Measurements from ENCODE around the gene CABLES1. TPM values are rescaled to one million over a fixed set of nuclear protein-coding genes. Genes with fewer than 3 reads are reported as not detected.
"Not testable (repeated sequence)": the region's sequence is repeated elsewhere in the genome, so short reads cannot be mapped to it uniquely, and the experiment has no call there.

The CABLES1 gene, protein sequence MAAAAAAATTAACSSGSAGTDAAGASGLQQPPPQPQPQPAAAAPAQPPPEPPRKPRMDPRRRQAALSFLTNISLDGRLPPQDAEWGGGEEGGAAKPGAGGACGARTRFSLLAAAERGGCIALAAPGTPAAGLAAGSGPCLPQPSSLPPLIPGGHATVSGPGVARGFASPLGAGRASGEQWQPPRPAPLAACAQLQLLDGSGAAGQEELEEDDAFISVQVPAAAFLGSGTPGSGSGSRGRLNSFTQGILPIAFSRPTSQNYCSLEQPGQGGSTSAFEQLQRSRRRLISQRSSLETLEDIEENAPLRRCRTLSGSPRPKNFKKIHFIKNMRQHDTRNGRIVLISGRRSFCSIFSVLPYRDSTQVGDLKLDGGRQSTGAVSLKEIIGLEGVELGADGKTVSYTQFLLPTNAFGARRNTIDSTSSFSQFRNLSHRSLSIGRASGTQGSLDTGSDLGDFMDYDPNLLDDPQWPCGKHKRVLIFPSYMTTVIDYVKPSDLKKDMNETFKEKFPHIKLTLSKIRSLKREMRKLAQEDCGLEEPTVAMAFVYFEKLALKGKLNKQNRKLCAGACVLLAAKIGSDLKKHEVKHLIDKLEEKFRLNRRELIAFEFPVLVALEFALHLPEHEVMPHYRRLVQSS
- 10 to 100 TPM in 5 of 6 experiments, 1 to 10 TPM in 1; 7.4 to 21.5 (median 11.3) TPM for total RNA-seq
- long read RNA-seq: 0 reads

DNA sequence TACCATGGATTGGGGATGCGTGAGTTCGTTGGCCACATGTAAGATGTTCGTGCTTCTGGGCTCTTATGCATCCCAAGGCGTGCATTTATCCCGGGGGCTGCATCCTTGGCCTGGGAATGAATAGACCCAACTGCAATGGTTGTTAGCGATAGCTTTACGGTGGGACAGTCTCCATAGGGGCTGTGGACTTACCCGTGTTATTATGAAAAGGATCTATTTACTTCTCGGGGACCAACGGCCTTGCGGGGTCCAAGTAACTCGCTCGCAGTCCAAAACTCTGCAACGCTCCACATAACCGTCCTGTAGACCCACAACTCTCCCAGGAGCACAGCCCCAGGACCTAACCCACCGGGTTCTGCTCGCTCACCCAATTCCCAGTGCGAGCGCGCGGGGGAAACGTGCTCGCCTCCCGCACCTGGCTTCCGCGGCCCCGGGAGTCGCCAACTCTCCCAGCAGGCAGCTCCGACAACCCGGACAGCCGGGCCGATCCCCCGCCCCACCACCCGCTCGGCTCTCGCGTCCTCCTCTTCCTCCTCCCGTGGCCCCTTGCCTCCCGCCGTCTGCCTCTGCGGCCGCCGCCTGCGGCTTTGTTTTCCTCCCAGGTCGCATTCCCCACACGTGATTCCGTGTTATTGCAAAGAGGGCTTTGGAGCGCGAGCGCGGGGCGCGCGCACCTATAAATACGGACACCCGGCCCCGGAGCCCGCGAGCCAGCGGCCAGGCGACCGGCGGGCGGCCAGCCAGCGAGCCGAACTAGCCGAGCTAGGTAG, at the start of gene CABLES1:
Gene CABLES1, plus strand, starts transcription at position 706 of the 770 bp plus-strand sequence. CDS start 278 bp downstream, outside the sequence.
- WGBS (ENCODE audit: insufficient coverage, low coverage, low lambda C conversion rate, missing lambda C conversion rate): 6% methylated on average over 23 of the region's 67 CpGs
- TF ChIP-seq, protein P1, sequence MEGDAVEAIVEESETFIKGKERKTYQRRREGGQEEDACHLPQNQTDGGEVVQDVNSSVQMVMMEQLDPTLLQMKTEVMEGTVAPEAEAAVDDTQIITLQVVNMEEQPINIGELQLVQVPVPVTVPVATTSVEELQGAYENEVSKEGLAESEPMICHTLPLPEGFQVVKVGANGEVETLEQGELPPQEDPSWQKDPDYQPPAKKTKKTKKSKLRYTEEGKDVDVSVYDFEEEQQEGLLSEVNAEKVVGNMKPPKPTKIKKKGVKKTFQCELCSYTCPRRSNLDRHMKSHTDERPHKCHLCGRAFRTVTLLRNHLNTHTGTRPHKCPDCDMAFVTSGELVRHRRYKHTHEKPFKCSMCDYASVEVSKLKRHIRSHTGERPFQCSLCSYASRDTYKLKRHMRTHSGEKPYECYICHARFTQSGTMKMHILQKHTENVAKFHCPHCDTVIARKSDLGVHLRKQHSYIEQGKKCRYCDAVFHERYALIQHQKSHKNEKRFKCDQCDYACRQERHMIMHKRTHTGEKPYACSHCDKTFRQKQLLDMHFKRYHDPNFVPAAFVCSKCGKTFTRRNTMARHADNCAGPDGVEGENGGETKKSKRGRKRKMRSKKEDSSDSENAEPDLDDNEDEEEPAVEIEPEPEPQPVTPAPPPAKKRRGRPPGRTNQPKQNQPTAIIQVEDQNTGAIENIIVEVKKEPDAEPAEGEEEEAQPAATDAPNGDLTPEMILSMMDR (IDR thresholded peaks at IDR 0.05): no peak
- peak; percentile 76 for TF ChIP-seq POLR2A (IDR thresholded peaks at IDR 0.05)
- Histone ChIP-seq H3K27me3 (no peaks in the 10 kb centered on the region), H3K36me3 (no peaks in the 10 kb centered on the region), H3K27ac (peak within 1 kb of the TSS; percentile 88 to 92 (median 88)), H3K9me3 (no peaks in the 10 kb centered on the region), H3K4me3 (peak within 1 kb of the TSS; percentile 60 to 66 (median 61)), H3K4me1 (peaks cover 0 to 36% (median 12%) of the 10 kb centered on the region in 4 donors)
- intact Hi-C loops (cut with DNase I): loop anchor here (5.0 to 10.0 kb wide), 4 partner anchors 52 to 222 kb away; no protein-coding TSS in a partner anchor
- peak; percentile 79 to 92 (median 87) for DNase-seq
- peak; percentile 15 to 50 (median 46) for ATAC-seq

DNA sequence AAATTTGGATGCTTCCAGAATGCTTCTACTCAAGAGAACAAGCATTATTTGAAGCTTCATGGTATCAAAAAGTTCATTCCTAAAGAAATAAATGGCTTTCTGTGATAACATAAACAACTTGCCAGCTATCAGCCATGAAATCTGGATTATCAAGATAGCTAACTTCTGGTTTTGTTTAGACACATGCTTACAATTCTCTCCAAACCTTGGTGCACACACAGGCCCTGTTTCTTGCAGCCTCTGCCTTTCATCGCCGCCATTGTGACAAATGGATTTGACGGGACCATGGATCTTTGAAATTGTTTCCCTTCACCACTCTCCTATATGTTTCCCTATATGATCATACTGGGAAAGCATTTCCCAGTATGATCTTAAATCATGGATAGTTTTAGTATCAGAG, 47.9 kb upstream of the CABLES1 start:
- Histone ChIP-seq H3K9me3 (no peaks in the 10 kb centered on the region), H3K4me3 (no peak overlapping the region), H3K27ac (no peak overlapping the region), H3K36me3 (no peaks in the 10 kb centered on the region), H3K27me3 (no peaks in the 10 kb centered on the region), H3K4me1 (no peaks in the 10 kb centered on the region)
- TF ChIP-seq, protein P1 (IDR thresholded peaks at IDR 0.05): no peak
- TF ChIP-seq POLR2A (IDR thresholded peaks at IDR 0.05): no peak
- intact Hi-C loops (cut with DNase I): no loop called here
- WGBS (ENCODE audit: insufficient coverage, low coverage, low lambda C conversion rate, missing lambda C conversion rate): 61% methylated on average over 3 of the region's 3 CpGs
- no peak for DNase-seq
- ATAC-seq: no peak

DNA sequence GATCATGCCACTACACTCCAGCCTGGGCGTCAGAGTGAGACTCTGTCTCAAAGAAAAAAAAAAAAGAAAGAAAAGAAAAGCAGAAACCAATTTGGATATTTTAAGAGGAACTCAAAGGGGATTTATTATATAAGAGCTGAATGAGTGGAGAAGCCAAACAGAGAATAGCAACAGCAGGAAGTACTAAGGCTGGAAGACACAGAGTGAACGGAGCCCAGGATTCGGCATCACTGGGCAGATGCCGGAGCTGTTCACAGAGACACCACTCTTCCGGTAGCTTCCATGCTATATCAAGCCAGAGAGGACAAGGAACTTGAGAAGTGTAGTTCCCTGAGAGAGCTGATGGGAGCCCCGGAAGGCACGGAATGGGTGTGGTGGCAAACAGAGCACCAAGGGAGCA, 47.0 kb upstream of the CABLES1 start:
- intact Hi-C loops (cut with DNase I): no loop called here
- H3K4me1 ChIP-seq: no peaks in the 10 kb centered on the region
- H3K9me3 ChIP-seq: no peaks in the 10 kb centered on the region
- DNase-seq (no peak), ATAC-seq (peak in 3 of 4 donors; percentile 9 to 38 (median 26))
- 83% methylated on average over 4 of the region's 7 CpGs for WGBS (ENCODE audit: insufficient coverage, low coverage, low lambda C conversion rate, missing lambda C conversion rate)
- no peak overlapping the region for H3K27ac ChIP-seq
- H3K4me3 ChIP-seq: no peak overlapping the region
- H3K36me3 ChIP-seq: no peaks in the 10 kb centered on the region
- TF ChIP-seq POLR2A (IDR thresholded peaks at IDR 0.05): no peak
- TF ChIP-seq, protein P1 (IDR thresholded peaks at IDR 0.05): no peak
- no peaks in the 10 kb centered on the region for H3K27me3 ChIP-seq

DNA sequence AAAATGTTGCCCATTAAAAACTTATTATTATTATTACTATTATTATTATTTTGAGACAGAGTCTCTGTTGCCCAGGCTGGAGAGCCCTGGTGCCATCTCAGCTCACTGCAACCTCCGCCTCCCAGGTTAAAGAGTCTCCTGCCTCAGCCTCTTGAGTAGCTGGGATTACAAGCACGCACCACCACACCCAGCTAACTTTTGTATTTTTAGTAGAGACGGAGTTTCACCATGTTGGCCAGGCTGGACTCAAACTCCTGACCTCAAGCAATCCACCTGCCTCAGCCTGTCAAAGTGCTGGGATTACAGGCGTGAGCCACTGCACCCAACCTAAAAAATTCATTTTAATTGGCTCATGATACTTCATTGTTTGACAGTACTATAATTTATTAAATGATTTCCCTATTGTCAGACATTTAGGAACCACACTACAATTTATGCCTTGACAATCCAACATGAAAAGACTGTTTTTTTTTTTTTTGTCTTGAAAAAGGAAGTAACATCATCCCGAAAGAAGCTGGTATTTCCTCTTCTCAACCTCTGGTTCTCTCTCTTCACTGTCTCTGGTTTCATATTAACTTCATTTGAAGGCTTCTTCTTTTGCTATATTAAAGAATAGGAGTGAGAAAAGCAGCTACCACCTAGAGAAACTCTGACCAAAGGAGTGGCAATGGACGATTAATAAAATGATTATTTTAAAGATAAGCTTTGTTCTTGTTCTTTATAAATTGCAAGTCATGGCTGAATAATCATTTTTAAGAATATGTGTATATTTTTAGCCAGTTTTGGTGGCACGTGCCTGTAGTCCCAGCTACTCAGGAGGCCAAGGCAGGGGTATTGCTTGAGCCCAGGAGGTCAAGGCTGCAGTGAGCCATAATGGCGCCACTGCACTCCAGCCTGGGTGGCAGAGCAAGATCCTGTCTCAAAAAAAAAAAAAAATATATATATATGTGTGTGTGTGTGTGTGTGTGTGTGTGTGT, 44.0 kb upstream of the CABLES1 start:
- DNase-seq; H3K36me3 ChIP-seq; H3K9me3 ChIP-seq; H3K4me3 ChIP-seq; H3K27ac ChIP-seq; intact Hi-C loops (cut with DNase I); H3K27me3 ChIP-seq; H3K4me1 ChIP-seq: not testable (repeated sequence)
- WGBS (ENCODE audit: insufficient coverage, low coverage, low lambda C conversion rate, missing lambda C conversion rate): 48% methylated on average over 8 of the region's 8 CpGs
- ATAC-seq: peak in 1 of 4 donors; percentile 24
